Amniotic epithelial cell (primary cell): ENCODE results near the gene TEKT1.
"Not testable (repeated sequence)": the region's sequence is repeated elsewhere in the genome, so short reads cannot be mapped to it uniquely, and the experiment has no call there.

Experiments used
- DNase-seq: peaks from one replicate; pipeline ENCODE4 v3.0.0-alpha.2; 2010; ENCODE audit warnings: low read depth

The TEKT1 gene

GRCh38 chr17:6815775-6816174 lies 15.8 kb downstream of the TEKT1 start:
- DNase-seq: no peak

- no peak for DNase-seq
Observed at GRCh38 chr17:6812295-6812694, 19.2 kb downstream of the TEKT1 start.

- DNase-seq: no peak
Observed at GRCh38 chr17:6811510-6811909, 20.0 kb downstream of the TEKT1 start.

GRCh38 chr17:6800422-6801027 lies 31.0 kb downstream of the TEKT1 start:
- DNase-seq: no peak

- DNase-seq: no peak
Observed at GRCh38 chr17:6799738-6800137, 31.8 kb downstream of the TEKT1 start.

- no peak for DNase-seq
Observed at GRCh38 chr17:6797718-6798351, 33.7 kb downstream of the TEKT1 start.

- DNase-seq: peak; percentile 22
Observed at GRCh38 chr17:6796887-6797490, 34.5 kb downstream of the TEKT1 start.

- DNase-seq: peak; percentile 57
Observed at GRCh38 chr17:6796017-6796886, 35.3 kb downstream of the TEKT1 start.

GRCh38 chr17:6793748-6794493 lies 37.6 kb downstream of the TEKT1 start:
- no peak for DNase-seq

GRCh38 chr17:6789146-6789545 lies 42.4 kb downstream of the TEKT1 start:
- no peak for DNase-seq

GRCh38 chr17:6787081-6787693 lies 44.3 kb downstream of the TEKT1 start:
- no peak for DNase-seq

GRCh38 chr17:6786618-6787017 lies 44.9 kb downstream of the TEKT1 start:
- DNase-seq: peak; percentile 49

GRCh38 chr17:6782244-6782643 lies 49.3 kb downstream of the TEKT1 start:
- no peak for DNase-seq

- DNase-seq: no peak
Observed at GRCh38 chr17:6780886-6781285, 50.6 kb downstream of the TEKT1 start.

GRCh38 chr17:6780001-6780400 lies 51.5 kb downstream of the TEKT1 start:
- no peak for DNase-seq

GRCh38 chr17:6779411-6779810 lies 52.1 kb downstream of the TEKT1 start:
- DNase-seq: no peak

GRCh38 chr17:6775871-6776405 lies 55.6 kb downstream of the TEKT1 start, which contains the start of gene FBXO39:
Gene FBXO39, plus strand, starts transcription at chr17:6776215. Its CDS starts 3,654 bp downstream, at chr17:6779869.
- DNase-seq: no peak

- DNase-seq: not testable (repeated sequence)
Observed at GRCh38 chr17:6774906-6775305, 56.6 kb downstream of the TEKT1 start.

- no peak for DNase-seq
Observed at GRCh38 chr17:6772016-6772415, 59.5 kb downstream of the TEKT1 start.

- DNase-seq: no peak
Observed at GRCh38 chr17:6768447-6768846, 63.1 kb downstream of the TEKT1 start.

- no peak for DNase-seq
Observed at GRCh38 chr17:6761779-6762178, 69.8 kb downstream of the TEKT1 start.
